GM12878 (cell line): ENCODE measurements around the gene HIVEP1. TPM values are rescaled to one million over a fixed set of nuclear protein-coding genes. Genes with fewer than 3 reads are reported as not detected.

ENCODE experiments used
- ATAC-seq: fragments of 200-7000 bp; cut with Tn5 transposase; 3 replicates; pipeline ENCODE4 v1.9.1; 2020; ENCODE audit warnings: mild to moderate bottlenecking, moderate library complexity
- BruUV-seq: library from RNA; stranded (reverse); fragments of 400-500 nt; replicated peaks from 2 replicates; lab custom pipeline; 2021; lab: Mats Ljungman, UMichigan
- CTCF ChIA-PET: fragments of 300-600 bp; sonication (Branson Sonifier 250); formaldehyde crosslinking; extraction: SDS; loops from one replicate; lab custom pipeline; 2021; ENCODE audit warnings: inconsistent platforms; lab: Yijun Ruan, JAX
- POLR2A ChIA-PET: fragments of 350-600 bp; formaldehyde crosslinking; extraction: SDS; loops from one replicate; lab custom pipeline; 2021; ENCODE audit warnings: inconsistent platforms; lab: Charles Lee
- RAD21 ChIA-PET: fragments of 300-600 bp; sonication (Branson Sonifier 250); formaldehyde crosslinking; loops from one replicate; lab custom pipeline; 2023; ENCODE audit warnings: antibody characterized with exemption; ENCODE audit not compliant: unreplicated experiment; lab: Charles Lee
- SMC1A ChIA-PET: fragments of 300-600 bp; sonication (Branson Sonifier 250); formaldehyde crosslinking; loops from one replicate; lab custom pipeline; 2023; ENCODE audit not compliant: unreplicated experiment, uncharacterized antibody; lab: Charles Lee
- DNase-seq: peaks from one replicate; pipeline ENCODE4 v3.0.0-alpha.2; 2011; ENCODE audit warnings: low read depth, low spot score
- FAIRE-seq: peaks from 3 replicates; lab custom pipeline; 2011; peaks lifted over from hg19 to GRCh38; lab: Jason Lieb, UNC
- H2AFZ ChIP-seq: 2 replicates; pipeline ENCODE4 v1.6.0; 2011; ENCODE audit warnings: low read depth, low read length, control low read depth; ENCODE audit not compliant: control insufficient read depth
- H3K27ac ChIP-seq: 2 replicates; pipeline ENCODE4 v1.5.1; 2011; ENCODE audit warnings: control low read depth; ENCODE audit not compliant: control insufficient read depth, insufficient read depth
- H3K27me3 ChIP-seq, 2 experiments: replicated peaks in 1 of 2; 2 replicates each; pipeline versions ENCODE4 v1.6.0 to v1.6.1; 2011; ENCODE audit warnings: low read length in 1 of 2; ENCODE audit not compliant: control insufficient read depth in 2 of 2, insufficient read depth in 2 of 2
- H3K36me3 ChIP-seq, 2 experiments: 2 replicates each; pipeline ENCODE4 v1.5.1; 2011; ENCODE audit warnings: low read length in 1 of 2; ENCODE audit not compliant: control insufficient read depth in 2 of 2, insufficient read depth in 2 of 2
- H3K4me1 ChIP-seq: 2 replicates; pipeline ENCODE4 v1.6.1; 2011; ENCODE audit warnings: mild to moderate bottlenecking, low read length, moderate library complexity, mixed read lengths; ENCODE audit not compliant: control insufficient read depth, insufficient read depth
- H3K4me2 ChIP-seq: 2 replicates; pipeline ENCODE4 v1.6.0; 2011; ENCODE audit warnings: control low read depth; ENCODE audit not compliant: control insufficient read depth, insufficient read depth
- H3K4me3 ChIP-seq: fragments of 200-600 bp; sonication (generic); 2 replicates; pipeline ENCODE4 v1.5.1; 2016
- H3K79me2 ChIP-seq: 2 replicates; pipeline ENCODE4 v1.6.0; 2011; ENCODE audit warnings: low read length; ENCODE audit not compliant: control insufficient read depth, insufficient read depth
- H3K9ac ChIP-seq: 2 replicates; pipeline ENCODE4 v1.8.0; 2011; ENCODE audit warnings: low read length, control low read depth, mixed read lengths; ENCODE audit not compliant: control insufficient read depth, insufficient read depth
- H3K9me3 ChIP-seq: replicated peaks from 3 replicates; pipeline ENCODE4 v1.5.1; 2011; ENCODE audit warnings: mild to moderate bottlenecking, low read length; ENCODE audit not compliant: control insufficient read depth, insufficient read depth
- H4K20me1 ChIP-seq: 2 replicates; pipeline ENCODE4 v1.6.0; 2011; ENCODE audit not compliant: control insufficient read depth, insufficient read depth
- CBX3 ChIP-seq: fragments of 200-600 bp; sonication (generic); IDR thresholded peaks from 2 replicates; pipeline ENCODE4 v1.6.1; 2016; ENCODE audit warnings: low read depth, borderline replicate concordance
- FOXK2 ChIP-seq: fragments of 450-650 bp; IDR thresholded peaks from 2 replicates; pipeline ENCODE4 v1.6.1; 2017; ENCODE audit warnings: mild to moderate bottlenecking, moderate library complexity
- KLF5 ChIP-seq: fragments of 450-650 bp; IDR thresholded peaks from 2 replicates; pipeline ENCODE4 v1.6.1; 2014; ENCODE audit warnings: mild to moderate bottlenecking; ENCODE audit not compliant: partially characterized antibody
- MEF2A ChIP-seq: IDR thresholded peaks from 2 replicates; pipeline ENCODE4 v1.6.1; 2011; ENCODE audit warnings: low read depth, mild to moderate bottlenecking, low read length, moderate library complexity; ENCODE audit not compliant: insufficient read depth
- MTA3 ChIP-seq: IDR thresholded peaks from 2 replicates; pipeline ENCODE4 v1.6.1; 2012; ENCODE audit warnings: low read length, inconsistent platforms, borderline replicate concordance
- NR2F1 ChIP-seq: fragments of 450-650 bp; conservative IDR thresholded peaks from 2 replicates; pipeline ENCODE4 v1.6.1; 2017; ENCODE audit warnings: mild to moderate bottlenecking
- RUNX3 ChIP-seq: IDR thresholded peaks from 2 replicates; pipeline ENCODE4 v1.6.1; 2012; ENCODE audit warnings: low read length, inconsistent platforms
- WGBS: methylation state at CpG from one replicate; pipeline ENCODE4 v1.1.6; 2016; ENCODE audit warnings: low lambda C conversion rate; ENCODE audit not compliant: insufficient replicate concordance, insufficient coverage; ENCODE audit errors: missing lambda C conversion rate; 5-methylcytosine and 5-hydroxymethylcytosine counted together
- in situ Hi-C: fragments of 300-500 bp; cut with MboI; formaldehyde crosslinking; loops from 9 replicates; pipeline ENCODE4 v1.14.3; 2018; ENCODE audit warnings: mixed read lengths
- intact Hi-C: fragments of 100-400 bp; cut with micrococcal nuclease; formaldehyde crosslinking; loops from one replicate; pipeline ENCODE4 v1.14.2; 2022; ENCODE audit not compliant: unreplicated experiment
- polyA plus RNA-seq, 11 experiments: library from polyadenylated mRNA; depleted of rRNA in 4 of 11; unstranded in 6 of 11; stranded (reverse) in 5 of 11; fragments of >200 nt; fragmentation: Nextera tagmentation in 4 of 11; fragmentation: Illumina TruSeq in 1 of 11; extraction: Ambion mirVana in 4 of 11; extraction: Trizol in 1 of 11; gene quantifications; 1 replicate in 1 of 11; 2 replicates in 10 of 11; pipeline versions ENCODE4 v1.2.1 to v1.2.3, GENCODE V29; 2011 to 2016; ENCODE audit warnings: inconsistent platforms in 2 of 11, missing spikeins in 2 of 11, low read depth in 1 of 11
- total RNA-seq, 4 experiments: library from RNA; depleted of rRNA in 3 of 4; stranded (reverse); fragments of >200 nt in 3 of 4; fragmentation: Illumina TruSeq in 1 of 4; extraction: Trizol in 1 of 4; gene quantifications; 2 replicates each; pipeline versions ENCODE4 v1.2.1 to v1.2.3, GENCODE V29; 2013 to 2021

Gene HIVEP1
- total and polyA plus RNA-seq, 10 of the 15 experiments (the other 5 are each of a cell fraction or from before 2014, with no cell fraction given): 4.3 to 37.5 (median 21.6) TPM

- H3K79me2 ChIP-seq: peaks cover 87% of the 10 kb centered on the region
- no peak overlapping the region for H3K4me2 ChIP-seq
- H3K9ac ChIP-seq: no peak overlapping the region
- POLR2A ChIA-PET: interaction anchor here (0.6 to 1.0 kb wide), 2 partner anchors 11 to 487 kb away, joined by 3 to 5 read pairs; no protein-coding TSS in a partner anchor
- no peak overlapping the region for H3K4me3 ChIP-seq
- no peaks in the 10 kb centered on the region for H4K20me1 ChIP-seq
- WGBS: 81% methylated on average over 9 of the region's 9 CpGs
- SMC1A ChIA-PET: interaction anchor here (0.9 to 5.3 kb wide), 8 partner anchors 7 to 422 kb away, joined by 3 to 26 read pairs (median 4); partner anchors contain the start of gene EDN1
- intact Hi-C loops: loop anchor here (10.0 kb wide), 1 partner anchor 208 kb away; no protein-coding TSS in a partner anchor
- no TSS peak for BruUV-seq
- FAIRE-seq (no peak), ATAC-seq (no peak), DNase-seq (no peak)
- H3K4me1 ChIP-seq: peaks cover 14% of the 10 kb centered on the region
- H3K36me3 ChIP-seq: peaks cover 0 to 17% of the 10 kb centered on the region in 2 experiments; a peak in 2 of 4 replicates
- RAD21 ChIA-PET: interaction anchor here (0.9 kb wide), 1 partner anchor 12 kb away, joined by 3 read pairs; no protein-coding TSS in a partner anchor
- in situ Hi-C loops: no loop called here
- no peak overlapping the region; the same call in 1 of the 2 replicates for H3K27ac ChIP-seq
- CTCF ChIA-PET: interaction anchor here (0.9 to 1.4 kb wide), 3 partner anchors 11 to 421 kb away, joined by 3 to 6 read pairs (median 4); no protein-coding TSS in a partner anchor
- TF ChIP-seq NR2F1 (no peak), MTA3 (no peak), RUNX3 (0 out of 2 replicates have a peak, but pooled peaks have one; percentile 7), FOXK2 (no peak), CBX3 (no peak), MEF2A (no peak), KLF5 (no peak)
- no peaks in the 10 kb centered on the region for H3K9me3 ChIP-seq
- no peaks in the 10 kb centered on the region for H3K27me3 ChIP-seq
- H2AFZ ChIP-seq: no peak overlapping the region
Measured at GRCh38 chr6:12077021-12077710, 65.1 kb downstream of the HIVEP1 start.
